ENCODE data around the gene RAB9A. TPM values are rescaled to one million over a fixed set of nuclear protein-coding genes. Genes with fewer than 3 reads are reported as not detected.

RAB9A gene
- total and polyA plus RNA-seq, 2 experiments from 2014 or later = 33.7 to 36.3 TPM

DNA sequence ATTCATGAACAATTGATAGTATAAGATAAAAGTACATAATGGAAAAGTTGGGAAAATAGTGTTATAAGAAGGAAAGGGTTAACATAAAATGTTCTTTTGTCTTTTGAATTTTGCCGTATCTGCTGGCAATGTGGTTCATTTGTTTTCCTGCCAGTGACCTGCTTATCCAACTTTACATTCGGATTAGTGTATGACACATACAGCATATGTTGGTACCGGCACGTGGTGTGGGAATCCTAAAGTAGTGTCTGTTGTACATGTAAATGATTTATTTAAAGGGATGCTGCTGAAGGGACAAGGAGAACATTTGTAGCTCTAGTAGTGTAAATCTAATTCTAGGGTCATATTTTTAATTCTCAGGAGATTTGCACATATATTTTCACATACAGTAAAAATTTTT, 11.5 kb downstream of the RAB9A start:
- no peaks in the 10 kb centered on the region for H3K9me3 ChIP-seq (ENCODE audit: low read depth)
- no peaks in the 10 kb centered on the region for H3K4me1 ChIP-seq (ENCODE audit: low read depth)
- H3K36me3 ChIP-seq = no peaks in the 10 kb centered on the region
- TF ChIP-seq, protein P1, sequence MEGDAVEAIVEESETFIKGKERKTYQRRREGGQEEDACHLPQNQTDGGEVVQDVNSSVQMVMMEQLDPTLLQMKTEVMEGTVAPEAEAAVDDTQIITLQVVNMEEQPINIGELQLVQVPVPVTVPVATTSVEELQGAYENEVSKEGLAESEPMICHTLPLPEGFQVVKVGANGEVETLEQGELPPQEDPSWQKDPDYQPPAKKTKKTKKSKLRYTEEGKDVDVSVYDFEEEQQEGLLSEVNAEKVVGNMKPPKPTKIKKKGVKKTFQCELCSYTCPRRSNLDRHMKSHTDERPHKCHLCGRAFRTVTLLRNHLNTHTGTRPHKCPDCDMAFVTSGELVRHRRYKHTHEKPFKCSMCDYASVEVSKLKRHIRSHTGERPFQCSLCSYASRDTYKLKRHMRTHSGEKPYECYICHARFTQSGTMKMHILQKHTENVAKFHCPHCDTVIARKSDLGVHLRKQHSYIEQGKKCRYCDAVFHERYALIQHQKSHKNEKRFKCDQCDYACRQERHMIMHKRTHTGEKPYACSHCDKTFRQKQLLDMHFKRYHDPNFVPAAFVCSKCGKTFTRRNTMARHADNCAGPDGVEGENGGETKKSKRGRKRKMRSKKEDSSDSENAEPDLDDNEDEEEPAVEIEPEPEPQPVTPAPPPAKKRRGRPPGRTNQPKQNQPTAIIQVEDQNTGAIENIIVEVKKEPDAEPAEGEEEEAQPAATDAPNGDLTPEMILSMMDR (IDR thresholded peaks at IDR 0.05; ENCODE audit: low read depth, low read length) = no peak
- no peaks in the 10 kb centered on the region for H3K27me3 ChIP-seq
- no peak overlapping the region for H3K27ac ChIP-seq
- DNase-seq (ENCODE audit: low read depth in 1 of 2, low spot score in 1 of 2) = no peak
- no peak overlapping the region for H3K4me3 ChIP-seq

DNA sequence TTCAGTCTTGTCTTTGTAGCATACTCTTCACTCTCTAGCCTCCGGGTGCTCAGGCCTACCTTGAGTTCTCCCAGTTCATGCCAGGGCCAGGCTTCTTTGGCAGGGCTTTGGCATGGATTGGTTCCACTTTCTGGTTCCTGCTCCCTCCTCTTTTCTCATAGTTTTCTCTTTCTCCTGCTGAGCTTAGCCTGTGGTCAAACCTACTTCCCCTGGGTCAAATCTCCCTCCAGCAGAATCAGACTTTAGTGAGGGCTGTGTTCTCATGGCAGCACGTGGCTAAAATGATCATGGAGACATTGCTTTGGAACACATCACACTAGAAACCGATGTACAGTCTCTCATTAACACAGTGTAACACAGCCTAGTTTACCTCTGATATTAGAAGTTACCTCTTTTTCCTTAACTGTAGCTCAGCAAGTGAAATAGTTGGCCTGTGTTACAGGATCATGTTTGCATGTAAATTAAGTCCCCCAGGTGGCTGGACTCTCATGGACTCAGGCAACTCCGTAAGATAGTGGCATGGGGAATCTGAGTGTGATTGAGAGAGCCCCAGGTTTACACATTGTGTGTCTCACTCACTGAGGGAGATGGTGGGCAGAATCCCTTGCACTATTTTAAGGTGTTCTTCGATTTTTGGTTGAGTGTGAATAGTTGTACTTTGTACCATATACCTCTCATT, 13.3 kb downstream of the RAB9A start:
- Histone ChIP-seq H3K4me3 (no peak overlapping the region), H3K27me3 (no peaks in the 10 kb centered on the region), H3K4me1 (ENCODE audit: low read depth) (no peaks in the 10 kb centered on the region), H3K36me3 (no peaks in the 10 kb centered on the region), H3K9me3 (ENCODE audit: low read depth) (no peaks in the 10 kb centered on the region), H3K27ac (no peak overlapping the region)
- DNase-seq (ENCODE audit: low read depth in 1 of 2, low spot score in 1 of 2) = no peak
- TF ChIP-seq, protein P1 (IDR thresholded peaks at IDR 0.05; ENCODE audit: low read depth, low read length) = no peak

DNA sequence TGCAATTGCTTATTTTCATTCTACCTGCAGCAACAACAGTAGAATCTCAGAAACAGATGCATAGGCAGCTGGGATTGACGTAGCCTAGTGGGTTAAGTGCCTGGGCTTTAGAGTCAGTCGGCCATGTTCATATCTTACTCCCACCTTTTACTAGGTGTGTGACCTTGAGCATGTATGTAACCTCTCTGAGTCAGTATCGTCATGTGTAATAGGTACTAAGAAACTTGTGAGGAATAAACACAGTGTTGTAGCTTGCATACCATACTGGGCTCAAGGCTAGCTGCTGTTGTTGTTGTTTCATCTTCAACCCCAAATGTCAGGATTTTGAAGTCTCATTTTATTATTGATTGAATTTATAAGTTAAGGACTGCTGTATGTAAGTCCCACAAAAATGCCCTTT, 14.2 kb downstream of the RAB9A start:
- H3K9me3 ChIP-seq (ENCODE audit: low read depth) = no peaks in the 10 kb centered on the region
- no peaks in the 10 kb centered on the region for H3K36me3 ChIP-seq
- H3K27ac ChIP-seq = no peak overlapping the region
- no peak for DNase-seq (ENCODE audit: low read depth in 1 of 2, low spot score in 1 of 2)
- H3K27me3 ChIP-seq = no peaks in the 10 kb centered on the region
- no peaks in the 10 kb centered on the region for H3K4me1 ChIP-seq (ENCODE audit: low read depth)
- TF ChIP-seq, protein P1 (IDR thresholded peaks at IDR 0.05; ENCODE audit: low read depth, low read length) = no peak
- H3K4me3 ChIP-seq = no peak overlapping the region

DNA sequence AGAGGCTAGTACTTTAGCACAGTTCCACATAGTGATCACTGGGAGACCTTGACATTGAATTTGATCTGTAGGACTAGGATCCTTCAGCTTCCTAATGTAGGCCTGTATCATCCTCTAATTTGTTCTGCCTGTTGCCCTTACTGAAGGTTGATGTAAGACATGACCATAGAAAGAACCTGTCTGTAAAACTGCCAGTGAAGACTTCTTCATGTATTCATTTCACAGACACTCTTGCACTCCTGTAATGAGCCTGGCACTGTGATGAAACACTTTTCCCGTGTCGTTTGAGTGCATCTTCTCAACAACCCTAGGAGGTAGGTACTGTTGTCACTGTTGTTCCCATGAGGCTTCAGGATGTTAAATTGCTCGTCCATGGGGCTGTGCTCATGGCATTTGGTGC, 14.7 kb downstream of the RAB9A start:
- Histone ChIP-seq H3K27me3 (no peaks in the 10 kb centered on the region), H3K9me3 (ENCODE audit: low read depth) (no peaks in the 10 kb centered on the region), H3K27ac (no peak overlapping the region), H3K4me1 (ENCODE audit: low read depth) (no peaks in the 10 kb centered on the region), H3K36me3 (peaks cover 1% of the 10 kb centered on the region), H3K4me3 (no peak overlapping the region)
- TF ChIP-seq, protein P1 (IDR thresholded peaks at IDR 0.05; ENCODE audit: low read depth, low read length) = no peak
- DNase-seq (ENCODE audit: low read depth in 1 of 2, low spot score in 1 of 2) = no peak

DNA sequence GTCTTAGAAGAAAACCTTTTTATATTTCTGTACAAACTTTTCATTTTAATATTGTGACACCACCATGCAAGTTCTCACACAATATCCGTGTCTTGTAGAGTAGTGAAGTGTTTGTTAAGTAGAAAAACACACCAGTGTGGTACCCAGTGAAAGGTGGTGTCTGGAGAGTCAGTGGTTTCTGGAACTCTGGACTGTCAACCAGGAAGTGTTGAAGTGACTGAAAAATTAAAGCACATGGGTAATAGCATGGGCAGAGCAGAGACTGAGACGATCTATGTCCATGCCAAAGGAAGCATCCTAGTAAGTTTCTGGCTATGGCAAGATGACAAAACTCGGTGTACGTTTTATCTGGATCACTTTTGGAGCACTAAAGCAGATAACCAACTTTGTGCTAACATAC, 22.2 kb downstream of the RAB9A start:
- H3K36me3 ChIP-seq = peaks cover 41% of the 10 kb centered on the region
- no peaks in the 10 kb centered on the region for H3K4me1 ChIP-seq (ENCODE audit: low read depth)
- H3K9me3 ChIP-seq (ENCODE audit: low read depth) = no peaks in the 10 kb centered on the region
- no peak overlapping the region for H3K27ac ChIP-seq
- TF ChIP-seq, protein P1 (IDR thresholded peaks at IDR 0.05; ENCODE audit: low read depth, low read length) = no peak
- H3K27me3 ChIP-seq = no peaks in the 10 kb centered on the region
- no peak for DNase-seq (ENCODE audit: low read depth in 1 of 2, low spot score in 1 of 2)
- H3K4me3 ChIP-seq = no peak overlapping the region

All from cardiac muscle cell (in vitro differentiated cells and primary cell).